Measurements from ENCODE around the gene GRIN2A. TPM values are rescaled to one million over a fixed set of nuclear protein-coding genes. Genes with fewer than 3 reads are reported as not detected.
"Not testable (repeated sequence)": the region's sequence is repeated elsewhere in the genome, so short reads cannot be mapped to it uniquely, and the experiment has no call there.

The GRIN2A gene
- total and polyA plus RNA-seq, 5 donors from 2014 or later = not detected

- peaks cover 0 to 2% (median 0%) of the 10 kb centered on the region in 7 donors for H3K9me3 Mint-ChIP-seq
- peaks cover 0 to 4% (median 0%) of the 10 kb centered on the region in 4 donors for H3K4me1 Mint-ChIP-seq
- no peaks in the 10 kb centered on the region for H3K36me3 Mint-ChIP-seq
- H3K27ac Mint-ChIP-seq = no peak overlapping the region
- ATAC-seq (ENCODE audit: low read depth in 2 of 2) = no peak
- H3K27ac ChIP-seq (ENCODE audit: insufficient read depth, low read length, poor library complexity, severe bottlenecking) = no peak overlapping the region
- H3K36me3 ChIP-seq (ENCODE audit: control insufficient read depth, insufficient read depth, low read length) = no peaks in the 10 kb centered on the region
- no peak for DNase-seq
- H3K4me3 Mint-ChIP-seq = no peak overlapping the region
- H3K27me3 Mint-ChIP-seq = peaks cover 5% of the 10 kb centered on the region
- no peak overlapping the region for H3K4me3 ChIP-seq (ENCODE audit: low read depth, low read length)
- H3K9me3 ChIP-seq (ENCODE audit: control insufficient read depth in 2 of 2, low read length in 2 of 2) = no peaks in the 10 kb centered on the region
- no peaks in the 10 kb centered on the region for H3K27me3 ChIP-seq (ENCODE audit: control insufficient read depth, insufficient read depth, low read length)
- H3K4me1 ChIP-seq (ENCODE audit: control insufficient read depth, insufficient read depth, low read length, poor library complexity, severe bottlenecking) = no peaks in the 10 kb centered on the region
These were observed 296.8 kb downstream of the GRIN2A start for GRCh38 chr16:9885467-9885866.

DNA sequence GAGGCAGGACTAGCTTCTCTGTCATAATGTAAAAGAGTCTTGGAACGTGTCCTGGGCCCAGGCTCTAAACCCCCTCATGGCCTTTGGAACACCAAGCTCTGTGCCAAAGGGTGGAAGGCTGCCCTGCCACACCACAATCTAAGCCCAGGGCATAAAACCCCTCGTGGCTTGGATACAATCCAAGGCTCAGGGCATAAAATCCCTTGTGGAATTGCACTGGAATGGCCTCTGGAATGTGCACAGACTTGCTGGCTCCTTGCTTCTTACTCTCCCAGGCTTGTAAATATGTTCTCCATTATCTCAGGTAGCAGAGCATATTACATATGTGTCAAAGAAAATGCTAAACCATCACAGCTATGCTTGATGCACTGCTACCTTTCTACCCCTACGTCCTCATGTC lies 306.2 kb downstream of the GRIN2A start:
- not testable (repeated sequence) for H3K36me3 ChIP-seq (ENCODE audit: control insufficient read depth, insufficient read depth, low read length); H3K4me1 Mint-ChIP-seq; H3K4me3 ChIP-seq (ENCODE audit: low read depth, low read length); H3K9me3 Mint-ChIP-seq; H3K36me3 Mint-ChIP-seq; ATAC-seq (ENCODE audit: low read depth in 2 of 2); H3K27me3 Mint-ChIP-seq; H3K4me3 Mint-ChIP-seq; H3K9me3 ChIP-seq (ENCODE audit: control insufficient read depth in 2 of 2, low read length in 2 of 2); DNase-seq; H3K27ac ChIP-seq (ENCODE audit: insufficient read depth, low read length, poor library complexity, severe bottlenecking); H3K27me3 ChIP-seq (ENCODE audit: control insufficient read depth, insufficient read depth, low read length); H3K4me1 ChIP-seq (ENCODE audit: control insufficient read depth, insufficient read depth, low read length, poor library complexity, severe bottlenecking)
- peak overlapping the region in 1 of 3 donors; percentile 7 for H3K27ac Mint-ChIP-seq

- Histone ChIP-seq H3K27ac (ENCODE audit: insufficient read depth, low read length, poor library complexity, severe bottlenecking) (no peak overlapping the region), H3K27me3 (ENCODE audit: control insufficient read depth, insufficient read depth, low read length) (no peaks in the 10 kb centered on the region), H3K4me1 (ENCODE audit: control insufficient read depth, insufficient read depth, low read length, poor library complexity, severe bottlenecking) (no peaks in the 10 kb centered on the region), H3K9me3 (ENCODE audit: control insufficient read depth in 2 of 2, low read length in 2 of 2) (no peaks in the 10 kb centered on the region), H3K36me3 (ENCODE audit: control insufficient read depth, insufficient read depth, low read length) (no peaks in the 10 kb centered on the region), H3K4me3 (ENCODE audit: low read depth, low read length) (no peak overlapping the region)
- Mint-ChIP-seq H3K27ac (no peak overlapping the region), H3K27me3 (no peaks in the 10 kb centered on the region), H3K9me3 (peaks cover 0 to 5% (median 0%) of the 10 kb centered on the region in 7 donors), H3K4me3 (no peak overlapping the region), H3K36me3 (no peaks in the 10 kb centered on the region), H3K4me1 (no peaks in the 10 kb centered on the region)
- DNase-seq (no peak), ATAC-seq (ENCODE audit: low read depth in 2 of 2) (no peak)
These were observed 308.0 kb downstream of the GRIN2A start for GRCh38 chr16:9874219-9874618.

- H3K4me1 Mint-ChIP-seq = no peaks in the 10 kb centered on the region
- no peaks in the 10 kb centered on the region for H3K4me1 ChIP-seq (ENCODE audit: control insufficient read depth, insufficient read depth, low read length, poor library complexity, severe bottlenecking)
- no peaks in the 10 kb centered on the region for H3K36me3 ChIP-seq (ENCODE audit: control insufficient read depth, insufficient read depth, low read length)
- H3K27ac ChIP-seq (ENCODE audit: insufficient read depth, low read length, poor library complexity, severe bottlenecking) = no peak overlapping the region
- no peak overlapping the region for H3K27ac Mint-ChIP-seq
- no peaks in the 10 kb centered on the region for H3K9me3 ChIP-seq (ENCODE audit: control insufficient read depth in 2 of 2, low read length in 2 of 2)
- ATAC-seq (ENCODE audit: low read depth in 2 of 2) = no peak
- no peak overlapping the region for H3K4me3 Mint-ChIP-seq
- H3K9me3 Mint-ChIP-seq = peaks cover 0 to 5% (median 0%) of the 10 kb centered on the region in 7 donors
- H3K27me3 ChIP-seq (ENCODE audit: control insufficient read depth, insufficient read depth, low read length) = no peaks in the 10 kb centered on the region
- H3K36me3 Mint-ChIP-seq = no peaks in the 10 kb centered on the region
- DNase-seq = no peak
- H3K4me3 ChIP-seq (ENCODE audit: low read depth, low read length) = no peak overlapping the region
- no peaks in the 10 kb centered on the region for H3K27me3 Mint-ChIP-seq
These were observed 311.3 kb downstream of the GRIN2A start for GRCh38 chr16:9870962-9871361.

DNA sequence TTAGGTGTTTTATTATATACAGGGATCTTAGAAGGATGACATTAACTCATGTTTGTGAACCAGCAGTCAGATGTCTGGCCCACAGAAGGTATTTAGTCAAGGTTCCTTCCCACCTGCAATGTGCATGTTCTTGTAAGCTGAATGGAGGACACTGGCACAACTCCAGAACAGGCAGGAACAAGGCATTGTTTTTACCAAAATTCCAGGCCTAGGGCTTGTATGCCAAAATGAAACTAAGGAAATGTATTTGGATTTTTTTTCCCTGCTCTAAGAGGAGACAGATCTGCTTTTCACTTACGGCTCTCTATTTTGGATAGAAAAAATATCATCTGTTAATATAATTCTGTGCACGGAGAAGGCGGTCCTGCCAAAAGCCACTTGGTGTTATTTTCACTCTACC lies 312.5 kb downstream of the GRIN2A start:
- no peaks in the 10 kb centered on the region for H3K9me3 ChIP-seq (ENCODE audit: control insufficient read depth in 2 of 2, low read length in 2 of 2)
- H3K27me3 Mint-ChIP-seq = no peaks in the 10 kb centered on the region
- H3K4me1 ChIP-seq (ENCODE audit: control insufficient read depth, insufficient read depth, low read length, poor library complexity, severe bottlenecking) = no peaks in the 10 kb centered on the region
- H3K9me3 Mint-ChIP-seq = peaks cover 0 to 5% (median 0%) of the 10 kb centered on the region in 7 donors
- no peaks in the 10 kb centered on the region for H3K36me3 ChIP-seq (ENCODE audit: control insufficient read depth, insufficient read depth, low read length)
- no peak overlapping the region for H3K27ac Mint-ChIP-seq
- H3K36me3 Mint-ChIP-seq = no peaks in the 10 kb centered on the region
- no peak overlapping the region for H3K4me3 Mint-ChIP-seq
- no peaks in the 10 kb centered on the region for H3K4me1 Mint-ChIP-seq
- DNase-seq (no peak), ATAC-seq (ENCODE audit: low read depth in 2 of 2) (no peak)
- H3K27ac ChIP-seq (ENCODE audit: insufficient read depth, low read length, poor library complexity, severe bottlenecking) = no peak overlapping the region
- H3K27me3 ChIP-seq (ENCODE audit: control insufficient read depth, insufficient read depth, low read length) = no peaks in the 10 kb centered on the region
- no peak overlapping the region for H3K4me3 ChIP-seq (ENCODE audit: low read depth, low read length)

DNA sequence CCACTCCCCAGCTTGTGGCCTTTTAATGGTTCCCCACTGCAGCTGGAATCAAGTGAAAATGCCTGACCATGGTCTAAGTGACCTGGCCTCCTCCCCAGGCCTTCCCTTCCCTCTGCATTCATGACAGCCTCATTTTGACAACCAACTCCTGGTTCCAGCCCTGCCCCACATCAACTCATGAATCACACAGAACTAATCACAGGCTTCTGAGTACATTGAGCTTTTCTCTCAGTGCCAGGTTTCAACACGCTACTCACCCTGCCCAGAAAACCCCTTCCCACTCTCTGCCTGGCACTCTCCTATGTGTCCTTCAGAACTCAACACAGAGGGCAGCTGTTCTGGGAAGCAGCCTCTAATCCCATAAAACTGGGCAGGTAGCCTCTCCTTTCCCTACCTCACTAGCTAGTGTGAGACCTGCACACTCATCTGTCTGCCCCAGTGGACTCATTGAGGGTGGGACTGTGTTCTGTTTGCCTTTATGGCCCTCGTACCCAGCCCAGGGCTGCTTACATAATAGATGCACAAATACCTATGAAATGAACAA lies 313.6 kb downstream of the GRIN2A start:
- Mint-ChIP-seq H3K36me3 (no peaks in the 10 kb centered on the region), H3K27ac (no peak overlapping the region), H3K27me3 (no peaks in the 10 kb centered on the region), H3K4me3 (no peak overlapping the region), H3K4me1 (no peaks in the 10 kb centered on the region), H3K9me3 (peaks cover 0 to 5% (median 0%) of the 10 kb centered on the region in 7 donors)
- ATAC-seq (ENCODE audit: low read depth in 2 of 2) (no peak), DNase-seq (no peak)
- Histone ChIP-seq H3K4me1 (ENCODE audit: control insufficient read depth, insufficient read depth, low read length, poor library complexity, severe bottlenecking) (no peaks in the 10 kb centered on the region), H3K36me3 (ENCODE audit: control insufficient read depth, insufficient read depth, low read length) (no peaks in the 10 kb centered on the region), H3K27me3 (ENCODE audit: control insufficient read depth, insufficient read depth, low read length) (no peaks in the 10 kb centered on the region), H3K27ac (ENCODE audit: insufficient read depth, low read length, poor library complexity, severe bottlenecking) (no peak overlapping the region), H3K9me3 (ENCODE audit: control insufficient read depth in 2 of 2, low read length in 2 of 2) (no peaks in the 10 kb centered on the region), H3K4me3 (ENCODE audit: low read depth, low read length) (no peak overlapping the region)

GRCh38 chr16:9867176-9867575 lies 315.1 kb downstream of the GRIN2A start:
- H3K27ac ChIP-seq (ENCODE audit: insufficient read depth, low read length, poor library complexity, severe bottlenecking) = no peak overlapping the region
- Mint-ChIP-seq H3K9me3 (peaks cover 0 to 2% (median 0%) of the 10 kb centered on the region in 7 donors), H3K36me3 (no peaks in the 10 kb centered on the region), H3K4me3 (no peak overlapping the region), H3K27me3 (no peaks in the 10 kb centered on the region), H3K4me1 (no peaks in the 10 kb centered on the region), H3K27ac (no peak overlapping the region)
- H3K36me3 ChIP-seq (ENCODE audit: control insufficient read depth, insufficient read depth, low read length) = no peaks in the 10 kb centered on the region
- H3K4me1 ChIP-seq (ENCODE audit: control insufficient read depth, insufficient read depth, low read length, poor library complexity, severe bottlenecking) = no peaks in the 10 kb centered on the region
- DNase-seq = no peak
- no peaks in the 10 kb centered on the region for H3K9me3 ChIP-seq (ENCODE audit: control insufficient read depth in 2 of 2, low read length in 2 of 2)
- no peaks in the 10 kb centered on the region for H3K27me3 ChIP-seq (ENCODE audit: control insufficient read depth, insufficient read depth, low read length)
- no peak overlapping the region for H3K4me3 ChIP-seq (ENCODE audit: low read depth, low read length)
- ATAC-seq (ENCODE audit: low read depth in 2 of 2) = no peak

DNA sequence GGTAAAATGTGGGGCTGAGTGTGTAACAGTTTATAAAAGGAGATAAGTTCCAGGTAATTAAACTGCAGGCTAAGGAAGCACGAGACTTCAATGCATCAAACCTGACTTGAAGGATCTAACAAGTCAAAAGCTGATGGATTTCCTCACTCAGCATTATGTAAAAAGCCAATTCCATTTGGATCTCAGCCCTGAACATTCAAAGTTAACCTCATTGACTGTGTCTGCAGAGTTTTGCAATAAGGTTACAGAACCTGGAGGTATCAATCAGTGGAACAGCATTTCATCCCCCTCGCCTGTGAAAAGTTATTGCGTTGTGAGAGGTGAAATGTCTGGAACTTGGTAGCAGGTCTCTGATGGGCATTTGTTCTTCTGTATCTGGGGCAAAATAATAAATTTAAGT lies 317.8 kb downstream of the GRIN2A start:
- Mint-ChIP-seq H3K4me3 (no peak overlapping the region), H3K36me3 (no peaks in the 10 kb centered on the region), H3K9me3 (peaks cover 0 to 2% (median 0%) of the 10 kb centered on the region in 7 donors), H3K27me3 (no peaks in the 10 kb centered on the region), H3K27ac (no peak overlapping the region), H3K4me1 (no peaks in the 10 kb centered on the region)
- Histone ChIP-seq H3K36me3 (ENCODE audit: control insufficient read depth, insufficient read depth, low read length) (no peaks in the 10 kb centered on the region), H3K27ac (ENCODE audit: insufficient read depth, low read length, poor library complexity, severe bottlenecking) (no peak overlapping the region), H3K4me3 (ENCODE audit: low read depth, low read length) (no peak overlapping the region), H3K9me3 (ENCODE audit: control insufficient read depth in 2 of 2, low read length in 2 of 2) (no peaks in the 10 kb centered on the region), H3K27me3 (ENCODE audit: control insufficient read depth, insufficient read depth, low read length) (no peaks in the 10 kb centered on the region), H3K4me1 (ENCODE audit: control insufficient read depth, insufficient read depth, low read length, poor library complexity, severe bottlenecking) (no peaks in the 10 kb centered on the region)
- ATAC-seq (ENCODE audit: low read depth in 2 of 2) (no peak), DNase-seq (no peak)
